Keratinocyte (primary cell): Measurements from ENCODE around the gene PCK2. TPM values are rescaled to one million over a fixed set of nuclear protein-coding genes. Genes with fewer than 3 reads are reported as not detected.

Experiments
- DNase-seq: peaks from one replicate; pipeline ENCODE4 v3.0.0-alpha.2; 2011; ENCODE audit warnings: low read depth, missing footprints, low spot score
- FAIRE-seq: peaks from 2 replicates; lab custom pipeline; 2011; peaks lifted over from hg19 to GRCh38; lab: Jason Lieb, UNC
- H2AFZ ChIP-seq: 2 replicates; pipeline ENCODE4 v1.6.0; 2012; ENCODE audit warnings: low read length, control low read depth, inconsistent platforms; ENCODE audit not compliant: control insufficient read depth
- H3K27ac ChIP-seq: 2 replicates; pipeline ENCODE4 v1.5.1; 2011; ENCODE audit warnings: low read length; ENCODE audit not compliant: control insufficient read depth, insufficient read depth
- H3K27me3 ChIP-seq: 3 replicates; pipeline ENCODE4 v1.6.0; 2011; ENCODE audit warnings: low read length; ENCODE audit not compliant: control insufficient read depth, insufficient read depth; ENCODE audit errors: extremely low read depth
- H3K36me3 ChIP-seq, 2 experiments: 2 replicates in 1 of 2; 3 replicates in 1 of 2; pipeline ENCODE4 v1.5.1; 2011; ENCODE audit warnings: low read length in 2 of 2, mild to moderate bottlenecking in 1 of 2; ENCODE audit not compliant: control insufficient read depth in 2 of 2, insufficient read depth in 2 of 2; ENCODE audit errors: extremely low read depth in 1 of 2
- H3K4me1 ChIP-seq: 3 replicates; pipeline ENCODE4 v1.5.1; 2011; ENCODE audit warnings: low read length; ENCODE audit not compliant: control insufficient read depth, insufficient read depth; ENCODE audit errors: extremely low read depth
- H3K4me2 ChIP-seq: 3 replicates; pipeline ENCODE4 v1.6.0; 2011; ENCODE audit warnings: low read depth, low read length; ENCODE audit not compliant: control insufficient read depth, insufficient read depth; ENCODE audit errors: extremely low read depth
- H3K4me3 ChIP-seq, 3 experiments: fragments of 200-600 bp in 1 of 3; sonication (generic) in 1 of 3; 2 replicates in 2 of 3; 3 replicates in 1 of 3; pipeline ENCODE4 v1.5.1; 2011 to 2016; ENCODE audit warnings: low read length in 3 of 3, mild to moderate bottlenecking in 3 of 3, control low read depth in 2 of 3, inconsistent platforms in 1 of 3, low read depth in 1 of 3, mixed read lengths in 1 of 3, mixed run types in 1 of 3, moderate library complexity in 1 of 3; ENCODE audit not compliant: control insufficient read depth in 2 of 3, insufficient read depth in 2 of 3; ENCODE audit errors: extremely low read depth in 1 of 3
- H3K79me2 ChIP-seq: 2 replicates; pipeline ENCODE4 v1.6.0; 2012; ENCODE audit warnings: low read length; ENCODE audit not compliant: control insufficient read depth, insufficient read depth
- H3K9ac ChIP-seq: 3 replicates; pipeline ENCODE4 v1.6.0; 2011; ENCODE audit warnings: low read length; ENCODE audit not compliant: control insufficient read depth, insufficient read depth; ENCODE audit errors: extremely low read depth
- H3K9me1 ChIP-seq: 3 replicates; pipeline ENCODE4 v1.6.0; 2011; ENCODE audit warnings: low read length; ENCODE audit not compliant: control insufficient read depth, insufficient read depth; ENCODE audit errors: extremely low read depth
- H3K9me3 ChIP-seq: 2 replicates; pipeline ENCODE4 v1.5.1; 2012; ENCODE audit warnings: low read depth, low read length; ENCODE audit not compliant: control insufficient read depth
- H4K20me1 ChIP-seq: 3 replicates; pipeline ENCODE4 v1.6.0; 2011; ENCODE audit warnings: low read length; ENCODE audit not compliant: control insufficient read depth, insufficient read depth; ENCODE audit errors: extremely low read depth
- CTCF ChIP-seq, 3 experiments: IDR thresholded peaks in 1 of 3; conservative IDR thresholded peaks in 1 of 3; optimal IDR thresholded peaks in 1 of 3; 2 replicates in 2 of 3; 3 replicates in 1 of 3; pipeline versions ENCODE3 to v1.5.1; 2011; ENCODE audit warnings: low read length in 3 of 3, mild to moderate bottlenecking in 3 of 3, moderate library complexity in 2 of 3, control low read depth in 1 of 3, inconsistent platforms in 1 of 3; ENCODE audit not compliant: insufficient read depth in 2 of 3; ENCODE audit errors: extremely low read depth in 1 of 3
- EZH2 ChIP-seq: IDR thresholded peaks from one replicate; pipeline ENCODE4 v1.6.1; 2012; ENCODE audit warnings: inconsistent platforms, mild to moderate bottlenecking, low read length, moderate library complexity
- dilution Hi-C: fragments of 300-500 bp; cut with MboI; formaldehyde crosslinking; loops from one replicate; pipeline ENCODE4 v1.7.0; 2020; ENCODE audit warnings: low sequenced_read_pairs; ENCODE audit not compliant: extremely low pct_ligation_motif_present
- polyA plus RNA-seq, 5 experiments: library from polyadenylated mRNA; depleted of rRNA in 3 of 5; stranded (reverse) in 3 of 5; stranded (forward) in 1 of 5; unstranded in 1 of 5; fragments of >200 nt; gene quantifications; 1 replicate in 1 of 5; 2 replicates in 3 of 5; 3 replicates in 1 of 5; pipeline versions ENCODE4 v1.2.1 to v1.2.3, GENCODE V29; 2011 to 2012; ENCODE audit warnings: missing spikeins in 2 of 5, low read depth in 1 of 5, low replicate concordance in 1 of 5

Gene PCK2
- polyA plus RNA-seq, 1 donor (not counting 4 experiments of a cell fraction or from before 2014, with no cell fraction given) = 16.6 TPM

GRCh38 chr14:24100197-24100981 is 6.3 kb downstream of the PCK2 start:
- H3K9ac ChIP-seq = no peak overlapping the region
- no peak overlapping the region for H3K4me3 ChIP-seq
- no peak overlapping the region for H2AFZ ChIP-seq
- H4K20me1 ChIP-seq = no peaks in the 10 kb centered on the region
- H3K9me1 ChIP-seq = no peaks in the 10 kb centered on the region
- peaks cover 4% of the 10 kb centered on the region for H3K4me1 ChIP-seq
- no peak overlapping the region for H3K27ac ChIP-seq
- H3K27me3 ChIP-seq = no peaks in the 10 kb centered on the region
- dilution Hi-C loops = no loop called here
- no peak for DNase-seq
- H3K4me2 ChIP-seq = no peak overlapping the region
- H3K79me2 ChIP-seq = peaks cover under 1% of the 10 kb centered on the region
- TF ChIP-seq CTCF (optimal IDR thresholded peaks at IDR 0.05 in 1 of 3, IDR thresholded peaks at IDR 0.05 in 1 of 3, conservative IDR thresholded peaks at IDR 0.05 in 1 of 3; ENCODE audit: extremely low read depth in 1 of 3, insufficient read depth in 2 of 3, low read length in 3 of 3) (no peak), EZH2 (no peak)
- peaks cover 7 to 24% of the 10 kb centered on the region in 2 experiments for H3K36me3 ChIP-seq
- no peaks in the 10 kb centered on the region for H3K9me3 ChIP-seq
- FAIRE-seq = no peak

GRCh38 chr14:24100982-24101494 is 6.9 kb downstream of the PCK2 start:
- no peak overlapping the region for H3K4me3 ChIP-seq
- DNase-seq (no peak), FAIRE-seq (no peak)
- H2AFZ ChIP-seq = no peak overlapping the region
- H3K27me3 ChIP-seq = no peaks in the 10 kb centered on the region
- no peak overlapping the region for H3K27ac ChIP-seq
- no peak for TF ChIP-seq CTCF (optimal IDR thresholded peaks at IDR 0.05 in 1 of 3, IDR thresholded peaks at IDR 0.05 in 1 of 3, conservative IDR thresholded peaks at IDR 0.05 in 1 of 3; ENCODE audit: extremely low read depth in 1 of 3, insufficient read depth in 2 of 3, low read length in 3 of 3)
- no peak for TF ChIP-seq EZH2
- H3K9me1 ChIP-seq = no peaks in the 10 kb centered on the region
- no peaks in the 10 kb centered on the region for H3K79me2 ChIP-seq
- no peaks in the 10 kb centered on the region for H3K4me1 ChIP-seq
- dilution Hi-C loops = no loop called here
- H3K36me3 ChIP-seq = peaks cover 7 to 24% of the 10 kb centered on the region in 2 experiments
- no peak overlapping the region for H3K4me2 ChIP-seq
- H4K20me1 ChIP-seq = no peaks in the 10 kb centered on the region
- no peak overlapping the region for H3K9ac ChIP-seq
- no peaks in the 10 kb centered on the region for H3K9me3 ChIP-seq
